ENCODE measurements around the gene ADAMTS16.
A peak's percentile ranks its signal among the peaks of the same experiment; 100 is the strongest.

The ADAMTS16 gene

GRCh38 chr5:5141625-5142525 lies 1.7 kb downstream of the ADAMTS16 start:
- no peak overlapping the region for H3K4me3 ChIP-seq (replicated peaks; ENCODE audit: low read depth, low read length)
- peak; percentile 64 for TF ChIP-seq CTCF (IDR thresholded peaks at IDR 0.05; ENCODE audit: low read length, missing control alignments)
- DNase-seq (ENCODE audit: low read depth) = peak; percentile 71

GRCh38 chr5:5144441-5144840 lies 4.3 kb downstream of the ADAMTS16 start:
- DNase-seq (ENCODE audit: low read depth) = no peak
- no peak overlapping the region for H3K4me3 ChIP-seq (replicated peaks; ENCODE audit: low read depth, low read length)
- TF ChIP-seq CTCF (IDR thresholded peaks at IDR 0.05; ENCODE audit: low read length, missing control alignments) = no peak

GRCh38 chr5:5145651-5146529 lies 5.8 kb downstream of the ADAMTS16 start:
- TF ChIP-seq CTCF (IDR thresholded peaks at IDR 0.05; ENCODE audit: low read length, missing control alignments) = no peak
- no peak for DNase-seq (ENCODE audit: low read depth)
- no peak overlapping the region for H3K4me3 ChIP-seq (replicated peaks; ENCODE audit: low read depth, low read length)

- no peak for DNase-seq (ENCODE audit: low read depth)
- no peak for TF ChIP-seq CTCF (IDR thresholded peaks at IDR 0.05; ENCODE audit: low read length, missing control alignments)
- H3K4me3 ChIP-seq (replicated peaks; ENCODE audit: low read depth, low read length) = no peak overlapping the region
Measured at GRCh38 chr5:5146530-5147160, 6.5 kb downstream of the ADAMTS16 start.

GRCh38 chr5:5149154-5149553 lies 9.0 kb downstream of the ADAMTS16 start:
- DNase-seq (ENCODE audit: low read depth) = no peak
- TF ChIP-seq CTCF (IDR thresholded peaks at IDR 0.05; ENCODE audit: low read length, missing control alignments) = no peak
- no peak overlapping the region for H3K4me3 ChIP-seq (replicated peaks; ENCODE audit: low read depth, low read length)

GRCh38 chr5:5150667-5151066 lies 10.5 kb downstream of the ADAMTS16 start:
- no peak for TF ChIP-seq CTCF (IDR thresholded peaks at IDR 0.05; ENCODE audit: low read length, missing control alignments)
- DNase-seq (ENCODE audit: low read depth) = no peak

More at GRCh38 chr5:5150667-5151066, 10.5 kb downstream of the ADAMTS16 start:
- H3K4me3 ChIP-seq (replicated peaks; ENCODE audit: low read depth, low read length) = no peak overlapping the region
